DND-41 (cell line): ENCODE results near the gene APOBR.

Experiments
- EZH2 ChIP-seq: IDR thresholded peaks from 3 replicates; pipeline ENCODE4 v1.6.1; 2012; ENCODE audit warnings: borderline replicate concordance, low read depth, mild to moderate bottlenecking, moderate library complexity, low read length, inconsistent platforms; ENCODE audit not compliant: severe bottlenecking
- TF ChIP-seq, protein P1 (sequence below): IDR thresholded peaks from 2 replicates; pipeline ENCODE4 v1.5.1; 2012; ENCODE audit warnings: borderline replicate concordance, low read length, moderate library complexity, mild to moderate bottlenecking; ENCODE audit not compliant: poor library complexity, severe bottlenecking; ENCODE audit errors: extremely low read depth

DNA sequence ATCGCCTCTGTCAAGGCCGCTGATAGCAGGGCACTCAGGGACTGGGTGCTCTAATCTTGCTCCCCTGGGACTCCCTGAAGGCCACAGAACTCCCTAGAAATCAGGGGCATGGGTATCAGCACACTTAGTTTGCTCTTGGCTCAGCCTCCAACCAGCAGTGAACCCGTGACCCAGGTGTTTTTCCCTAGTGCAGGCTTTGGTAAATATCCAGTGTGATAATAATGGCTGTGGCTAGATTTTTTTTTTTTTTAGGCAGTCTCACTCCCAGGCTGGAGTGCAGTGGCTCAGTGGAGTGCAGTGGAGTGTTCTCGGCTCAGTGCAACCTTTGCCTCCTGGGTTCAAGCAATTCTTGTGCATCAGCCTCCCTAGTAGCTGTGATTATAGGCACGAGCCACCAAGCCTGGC lies 34.0 kb downstream of the APOBR start:
- TF ChIP-seq EZH2, result no peak
- TF ChIP-seq, protein P1, sequence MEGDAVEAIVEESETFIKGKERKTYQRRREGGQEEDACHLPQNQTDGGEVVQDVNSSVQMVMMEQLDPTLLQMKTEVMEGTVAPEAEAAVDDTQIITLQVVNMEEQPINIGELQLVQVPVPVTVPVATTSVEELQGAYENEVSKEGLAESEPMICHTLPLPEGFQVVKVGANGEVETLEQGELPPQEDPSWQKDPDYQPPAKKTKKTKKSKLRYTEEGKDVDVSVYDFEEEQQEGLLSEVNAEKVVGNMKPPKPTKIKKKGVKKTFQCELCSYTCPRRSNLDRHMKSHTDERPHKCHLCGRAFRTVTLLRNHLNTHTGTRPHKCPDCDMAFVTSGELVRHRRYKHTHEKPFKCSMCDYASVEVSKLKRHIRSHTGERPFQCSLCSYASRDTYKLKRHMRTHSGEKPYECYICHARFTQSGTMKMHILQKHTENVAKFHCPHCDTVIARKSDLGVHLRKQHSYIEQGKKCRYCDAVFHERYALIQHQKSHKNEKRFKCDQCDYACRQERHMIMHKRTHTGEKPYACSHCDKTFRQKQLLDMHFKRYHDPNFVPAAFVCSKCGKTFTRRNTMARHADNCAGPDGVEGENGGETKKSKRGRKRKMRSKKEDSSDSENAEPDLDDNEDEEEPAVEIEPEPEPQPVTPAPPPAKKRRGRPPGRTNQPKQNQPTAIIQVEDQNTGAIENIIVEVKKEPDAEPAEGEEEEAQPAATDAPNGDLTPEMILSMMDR, result no peak
